ENCODE data around the gene KATNB1.
A peak's percentile ranks its signal among the peaks of the same experiment; 100 is the strongest.

Gene KATNB1

DNA sequence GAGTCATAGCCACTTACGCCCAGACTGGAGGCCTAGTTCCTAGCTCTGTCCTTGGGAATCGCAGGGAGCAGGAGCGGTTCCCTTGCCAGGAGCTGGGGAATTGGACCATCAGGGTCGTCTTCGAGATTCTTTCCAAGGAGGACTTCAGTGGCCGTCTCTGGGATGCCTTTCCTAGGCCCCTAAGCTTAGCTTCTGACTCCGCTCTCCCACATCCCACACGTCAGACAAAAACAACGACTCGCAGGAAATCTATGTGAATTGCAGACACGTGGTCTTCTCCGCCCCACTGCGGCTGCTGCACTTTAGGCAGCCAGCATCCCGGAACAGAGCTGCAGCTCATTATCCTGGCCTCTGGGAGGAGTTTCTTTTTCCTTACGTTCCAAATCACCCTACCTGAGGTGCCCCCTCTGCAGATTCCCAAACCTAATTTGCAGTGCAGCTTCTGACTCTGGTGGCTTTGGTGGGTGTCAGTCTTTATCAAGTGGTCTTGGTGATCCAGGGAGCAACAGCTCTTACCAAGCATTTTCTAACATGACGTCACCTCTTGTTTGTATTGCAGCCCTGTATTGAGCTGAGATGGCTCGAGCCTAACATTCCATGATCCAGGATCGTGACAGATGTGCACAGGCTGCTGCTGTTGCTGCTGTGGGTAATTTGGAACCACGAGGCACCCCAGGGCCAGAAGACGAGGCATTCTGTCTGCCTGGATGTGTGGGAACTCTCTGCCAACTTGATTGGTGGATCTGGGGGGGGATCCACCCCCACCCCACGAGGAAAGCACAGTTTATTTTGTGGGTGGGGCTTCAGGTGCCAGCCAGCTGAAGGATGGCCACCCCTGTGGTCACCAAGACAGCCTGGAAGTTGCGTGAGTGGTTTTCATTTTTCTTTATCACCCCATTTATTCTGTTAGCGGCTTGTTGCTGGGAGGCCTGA is 1.1 kb downstream of the KATNB1 start:
- peak overlapping the region; percentile 96 for H3K4me3 ChIP-seq (ENCODE audit: low read depth, low read length)
- TF ChIP-seq, protein P1, sequence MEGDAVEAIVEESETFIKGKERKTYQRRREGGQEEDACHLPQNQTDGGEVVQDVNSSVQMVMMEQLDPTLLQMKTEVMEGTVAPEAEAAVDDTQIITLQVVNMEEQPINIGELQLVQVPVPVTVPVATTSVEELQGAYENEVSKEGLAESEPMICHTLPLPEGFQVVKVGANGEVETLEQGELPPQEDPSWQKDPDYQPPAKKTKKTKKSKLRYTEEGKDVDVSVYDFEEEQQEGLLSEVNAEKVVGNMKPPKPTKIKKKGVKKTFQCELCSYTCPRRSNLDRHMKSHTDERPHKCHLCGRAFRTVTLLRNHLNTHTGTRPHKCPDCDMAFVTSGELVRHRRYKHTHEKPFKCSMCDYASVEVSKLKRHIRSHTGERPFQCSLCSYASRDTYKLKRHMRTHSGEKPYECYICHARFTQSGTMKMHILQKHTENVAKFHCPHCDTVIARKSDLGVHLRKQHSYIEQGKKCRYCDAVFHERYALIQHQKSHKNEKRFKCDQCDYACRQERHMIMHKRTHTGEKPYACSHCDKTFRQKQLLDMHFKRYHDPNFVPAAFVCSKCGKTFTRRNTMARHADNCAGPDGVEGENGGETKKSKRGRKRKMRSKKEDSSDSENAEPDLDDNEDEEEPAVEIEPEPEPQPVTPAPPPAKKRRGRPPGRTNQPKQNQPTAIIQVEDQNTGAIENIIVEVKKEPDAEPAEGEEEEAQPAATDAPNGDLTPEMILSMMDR (IDR thresholded peaks at IDR 0.05; ENCODE audit: control insufficient read depth, extremely low read depth, insufficient read depth), result no peak
- peak; percentile 26 for DNase-seq (ENCODE audit: low read depth)

- TF ChIP-seq, protein P1 (IDR thresholded peaks at IDR 0.05; ENCODE audit: control insufficient read depth, extremely low read depth, insufficient read depth), result no peak
- DNase-seq (ENCODE audit: low read depth), result no peak
- H3K4me3 ChIP-seq (ENCODE audit: low read depth, low read length), result no peak overlapping the region
These were observed 3.3 kb downstream of the KATNB1 start for GRCh38 chr16:57738844-57739243.

- no peak overlapping the region for H3K4me3 ChIP-seq (ENCODE audit: low read depth, low read length)
- TF ChIP-seq, protein P1 (IDR thresholded peaks at IDR 0.05; ENCODE audit: control insufficient read depth, extremely low read depth, insufficient read depth), result no peak
- DNase-seq (ENCODE audit: low read depth), result no peak
These were observed 4.3 kb downstream of the KATNB1 start for GRCh38 chr16:57739756-57740422.

DNA sequence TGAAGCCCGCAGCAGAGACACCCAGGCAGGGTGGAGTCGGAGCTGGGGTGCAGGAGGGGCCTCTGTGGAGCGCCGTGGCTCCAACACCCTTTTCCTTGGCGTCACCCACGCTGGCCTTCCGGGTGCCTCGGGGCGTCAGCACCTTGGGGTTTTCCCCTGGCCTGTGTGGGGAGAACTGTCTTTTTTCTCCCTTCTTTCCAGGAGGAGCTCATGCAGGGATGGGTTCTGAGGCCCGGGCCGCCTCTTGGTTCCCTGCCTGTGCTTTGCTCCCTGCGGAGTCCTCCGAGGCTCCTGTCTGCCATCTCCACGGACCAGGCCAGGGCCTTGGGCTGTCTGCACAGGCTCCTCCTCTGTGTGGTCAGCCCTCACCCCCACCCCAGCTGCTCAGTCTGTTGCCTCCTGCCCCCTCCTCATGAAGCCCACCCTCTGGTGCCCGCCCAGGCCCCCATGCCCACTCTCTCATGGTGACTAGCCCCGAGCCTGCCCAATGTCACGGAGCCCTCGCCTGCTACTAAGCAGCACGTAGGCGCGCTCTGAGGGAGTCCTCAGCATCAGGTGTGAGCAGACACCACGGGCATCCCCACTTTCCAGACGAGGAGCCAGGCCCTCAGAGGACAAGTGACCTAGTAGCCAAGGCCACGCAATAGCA is 5.0 kb downstream of the KATNB1 start:
- H3K4me3 ChIP-seq (ENCODE audit: low read depth, low read length), result no peak overlapping the region
- TF ChIP-seq, protein P1 (IDR thresholded peaks at IDR 0.05; ENCODE audit: control insufficient read depth, extremely low read depth, insufficient read depth), result no peak
- no peak for DNase-seq (ENCODE audit: low read depth)

DNA sequence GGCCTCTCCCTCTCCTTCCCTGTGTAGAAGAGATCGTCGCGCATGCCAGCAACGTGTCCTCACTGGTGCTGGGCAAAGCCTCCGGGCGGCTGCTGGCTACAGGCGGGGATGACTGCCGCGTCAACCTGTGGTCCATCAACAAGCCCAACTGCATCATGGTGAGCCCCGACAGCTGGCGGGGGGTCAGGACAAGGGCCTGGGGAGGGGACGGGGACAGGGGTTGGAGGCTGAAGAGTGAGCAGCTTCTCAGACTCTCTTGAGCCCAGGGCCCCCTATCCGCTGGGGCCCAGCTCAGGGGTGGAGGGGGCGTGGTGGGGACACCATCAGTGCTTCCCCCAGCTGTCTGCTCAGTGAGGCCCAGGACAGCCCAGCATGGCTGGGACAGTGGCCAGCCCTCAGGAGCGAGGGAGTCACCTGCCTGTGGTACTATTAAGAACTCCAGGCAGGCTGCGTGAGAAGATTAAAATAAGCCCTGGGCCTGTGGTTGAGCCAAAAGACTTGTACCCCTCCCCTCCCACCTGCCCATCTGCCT is 6.2 kb downstream of the KATNB1 start:
- no peak overlapping the region for H3K4me3 ChIP-seq (ENCODE audit: low read depth, low read length)
- TF ChIP-seq, protein P1 (IDR thresholded peaks at IDR 0.05; ENCODE audit: control insufficient read depth, extremely low read depth, insufficient read depth), result no peak
- DNase-seq (ENCODE audit: low read depth), result no peak

DNA sequence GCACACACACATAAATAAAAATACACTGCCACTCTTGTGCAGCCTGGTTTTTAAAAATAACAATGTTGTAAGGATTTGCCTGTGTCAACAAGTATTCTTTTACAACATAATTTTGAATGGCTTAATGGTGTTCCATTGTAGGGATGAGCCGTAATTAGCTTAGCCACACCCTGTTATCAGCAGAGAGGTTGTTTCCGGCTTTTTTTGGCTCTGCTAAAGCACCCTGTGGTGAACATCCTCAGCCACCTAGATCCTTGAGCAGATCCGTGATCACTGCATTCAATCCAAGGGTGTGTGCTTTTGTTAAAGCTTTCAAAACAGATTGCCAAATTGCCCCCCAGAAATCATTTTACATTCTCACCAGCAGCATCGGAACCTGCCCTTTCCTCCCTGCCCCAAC is 7.0 kb downstream of the KATNB1 start:
- TF ChIP-seq, protein P1 (IDR thresholded peaks at IDR 0.05; ENCODE audit: control insufficient read depth, extremely low read depth, insufficient read depth), result no peak
- DNase-seq (ENCODE audit: low read depth), result no peak
- H3K4me3 ChIP-seq (ENCODE audit: low read depth, low read length), result no peak overlapping the region
